Neural cell (in vitro differentiated cells): ENCODE data around the gene KRTAP4-5. TPM values are rescaled to one million over a fixed set of nuclear protein-coding genes. Genes with fewer than 3 reads are reported as not detected.

Experiments
- H2AFZ ChIP-seq: fragments of 200-600, 300-800 bp; sonication (generic), shearing (Covaris generic); 2 replicates; pipeline ENCODE4 v1.6.0; 2014; ENCODE audit warnings: low read depth, mild to moderate bottlenecking, antibody characterized with exemption, low read length, moderate library complexity
- H3F3A ChIP-seq: fragments of 200-600 bp; shearing (Covaris generic); 2 replicates; pipeline ENCODE4 v1.6.1; 2016; ENCODE audit warnings: mild to moderate bottlenecking, moderate library complexity, mixed read lengths, antibody characterized with exemption, low read length; ENCODE audit not compliant: insufficient read depth, poor library complexity, severe bottlenecking
- H3K27ac ChIP-seq: fragments of 200-600, 300-800 bp; sonication (generic), shearing (Covaris generic); 2 replicates; pipeline ENCODE4 v1.5.1; 2014; ENCODE audit warnings: mild to moderate bottlenecking, low read length, moderate library complexity
- H3K27me3 ChIP-seq: fragments of 300-800, 200-600 bp; sonication (generic), shearing (Covaris generic); 2 replicates; pipeline ENCODE4 v1.6.0; 2014; ENCODE audit warnings: mild to moderate bottlenecking, low read depth, low read length, moderate library complexity; ENCODE audit not compliant: insufficient read depth
- H3K36me3 ChIP-seq: fragments of 300-800, 200-600 bp; sonication (generic), shearing (Covaris generic); 2 replicates; pipeline ENCODE4 v1.5.1; 2014; ENCODE audit warnings: mild to moderate bottlenecking, antibody characterized with exemption, low read length, moderate library complexity; ENCODE audit not compliant: insufficient read depth
- H3K4me2 ChIP-seq: fragments of 300-800, 200-600 bp; sonication (generic), shearing (Covaris generic); 2 replicates; pipeline ENCODE4 v1.6.0; 2014; ENCODE audit warnings: mild to moderate bottlenecking, low read length
- H3K4me3 ChIP-seq: fragments of 300-800, 200-600 bp; sonication (generic), shearing (Covaris generic); 2 replicates; pipeline ENCODE4 v1.5.1; 2014; ENCODE audit warnings: mild to moderate bottlenecking, low read length, moderate library complexity
- H3K79me2 ChIP-seq: fragments of 200-600 bp; shearing (Covaris generic); replicated peaks from 2 replicates; pipeline ENCODE4 v1.6.0; 2014; ENCODE audit warnings: mild to moderate bottlenecking, low read length, moderate library complexity; ENCODE audit not compliant: insufficient read depth
- H3K9ac ChIP-seq: fragments of 300-800, 200-600 bp; sonication (generic), shearing (Covaris generic); 2 replicates; pipeline ENCODE4 v1.6.1; 2016; ENCODE audit warnings: mild to moderate bottlenecking, low read length, mixed read lengths
- H3K9me2 ChIP-seq: fragments of 200-600 bp; shearing (Covaris generic); 2 replicates; pipeline ENCODE4 v1.6.1; 2016; ENCODE audit warnings: mild to moderate bottlenecking, low read length, mixed read lengths; ENCODE audit not compliant: insufficient read depth
- H3K9me3 ChIP-seq: fragments of 200-600, 300-800 bp; sonication (generic), shearing (Covaris generic); 2 replicates; pipeline ENCODE4 v1.6.1; 2016; ENCODE audit warnings: mild to moderate bottlenecking, mixed run types, low read length, moderate library complexity, mixed read lengths
- H4K20me1 ChIP-seq: fragments of 200-600 bp; shearing (Covaris generic); 2 replicates; pipeline ENCODE4 v1.6.1; 2016; ENCODE audit warnings: mild to moderate bottlenecking, mixed run types; ENCODE audit not compliant: insufficient read depth
- EP300 ChIP-seq: fragments of 450-650 bp; conservative IDR thresholded peaks from 2 replicates; pipeline ENCODE4 v1.6.1; 2014; ENCODE audit warnings: antibody characterized with exemption, mild to moderate bottlenecking, moderate library complexity; ENCODE audit not compliant: poor library complexity, severe bottlenecking
- EZH2 ChIP-seq: fragments of 200-600, 300-800 bp; shearing (Covaris generic), sonication (generic); IDR thresholded peaks from 2 replicates; pipeline ENCODE4 v1.6.1; 2014; ENCODE audit warnings: antibody characterized with exemption, low read length, borderline replicate concordance, mild to moderate bottlenecking; ENCODE audit not compliant: insufficient read depth, poor library complexity, severe bottlenecking
- MXI1 ChIP-seq: fragments of 450-650 bp; conservative IDR thresholded peaks from 2 replicates; pipeline ENCODE4 v1.6.1; 2014; ENCODE audit warnings: antibody characterized with exemption, mild to moderate bottlenecking; ENCODE audit not compliant: poor library complexity, severe bottlenecking
- POLR2AphosphoS5 ChIP-seq: IDR thresholded peaks from 2 replicates; pipeline ENCODE4 v1.6.1; 2012
- RAD21 ChIP-seq: fragments of 450-650 bp; conservative IDR thresholded peaks from 2 replicates; pipeline ENCODE4 v1.6.1; 2014; ENCODE audit warnings: antibody characterized with exemption, mild to moderate bottlenecking, moderate library complexity
- SMC3 ChIP-seq: fragments of 450-650 bp; conservative IDR thresholded peaks from 2 replicates; pipeline ENCODE4 v1.6.1; 2014; ENCODE audit warnings: antibody characterized with exemption, mild to moderate bottlenecking, moderate library complexity; ENCODE audit not compliant: poor library complexity
- TAF1 ChIP-seq: IDR thresholded peaks from 2 replicates; pipeline ENCODE4 v1.6.1; 2012; ENCODE audit warnings: low read depth
- polyA plus RNA-seq: library from polyadenylated mRNA; depleted of rRNA; stranded (reverse); fragments of >200 nt; gene quantifications from 2 replicates; pipeline ENCODE4 v1.2.3, GENCODE V29; 2014
- TF ChIP-seq, protein P1 (sequence below): fragments of 450-650 bp; IDR thresholded peaks from 2 replicates; pipeline ENCODE4 v1.5.1; 2014; ENCODE audit warnings: antibody characterized with exemption, mild to moderate bottlenecking, moderate library complexity; ENCODE audit not compliant: poor library complexity, severe bottlenecking
- TF ChIP-seq, protein P2 (sequence below): IDR thresholded peaks from 2 replicates; pipeline ENCODE4 v1.6.1; 2012; ENCODE audit warnings: borderline replicate concordance

KRTAP4-5 gene
- polyA plus RNA-seq, 1 donor from 2014 or later: not detected

DNA sequence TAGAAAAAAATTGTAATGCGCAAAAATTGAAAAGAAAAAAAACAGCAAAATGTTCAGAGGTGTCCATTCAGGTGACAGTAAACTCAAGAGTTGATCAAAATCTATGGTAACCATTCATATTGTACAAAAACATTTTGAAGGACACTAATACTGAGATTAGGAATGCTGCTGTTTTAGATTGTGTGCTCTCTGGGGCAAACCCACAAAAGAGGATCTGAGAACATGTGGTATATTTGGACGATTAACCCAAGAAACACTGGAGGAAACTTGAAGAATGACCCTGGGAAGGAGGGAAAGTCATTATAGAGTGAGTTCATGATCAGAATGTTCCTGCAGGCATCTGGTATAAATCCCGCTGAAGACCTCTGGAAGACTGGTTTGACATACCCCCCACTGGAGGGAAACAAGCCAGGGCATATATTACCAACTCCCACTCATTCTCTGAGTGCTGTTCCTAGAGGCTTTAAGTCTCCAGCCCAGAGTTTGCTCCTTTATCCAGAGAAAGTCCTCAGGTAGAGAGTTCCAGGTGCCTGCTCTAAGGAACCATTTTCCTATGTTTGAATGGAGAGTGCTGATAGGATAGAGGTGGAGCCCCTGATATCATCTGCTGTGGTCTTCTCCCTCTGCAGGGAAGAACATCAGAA is 27.2 kb upstream of the KRTAP4-5 start:
- H3K27ac ChIP-seq: no peak overlapping the region
- no peak overlapping the region for H2AFZ ChIP-seq
- H3K79me2 ChIP-seq: no peaks in the 10 kb centered on the region
- H4K20me1 ChIP-seq: no peaks in the 10 kb centered on the region
- no peaks in the 10 kb centered on the region for H3F3A ChIP-seq
- H3K27me3 ChIP-seq: no peaks in the 10 kb centered on the region
- no peaks in the 10 kb centered on the region for H3K36me3 ChIP-seq
- no peaks in the 10 kb centered on the region for H3K9me2 ChIP-seq
- H3K9ac ChIP-seq: no peak overlapping the region
- TF ChIP-seq EP300 (no peak), EZH2 (no peak), MXI1 (no peak), POLR2AphosphoS5 (no peak), SMC3 (no peak), TAF1 (no peak), RAD21 (no peak)
- TF ChIP-seq, protein P1, sequence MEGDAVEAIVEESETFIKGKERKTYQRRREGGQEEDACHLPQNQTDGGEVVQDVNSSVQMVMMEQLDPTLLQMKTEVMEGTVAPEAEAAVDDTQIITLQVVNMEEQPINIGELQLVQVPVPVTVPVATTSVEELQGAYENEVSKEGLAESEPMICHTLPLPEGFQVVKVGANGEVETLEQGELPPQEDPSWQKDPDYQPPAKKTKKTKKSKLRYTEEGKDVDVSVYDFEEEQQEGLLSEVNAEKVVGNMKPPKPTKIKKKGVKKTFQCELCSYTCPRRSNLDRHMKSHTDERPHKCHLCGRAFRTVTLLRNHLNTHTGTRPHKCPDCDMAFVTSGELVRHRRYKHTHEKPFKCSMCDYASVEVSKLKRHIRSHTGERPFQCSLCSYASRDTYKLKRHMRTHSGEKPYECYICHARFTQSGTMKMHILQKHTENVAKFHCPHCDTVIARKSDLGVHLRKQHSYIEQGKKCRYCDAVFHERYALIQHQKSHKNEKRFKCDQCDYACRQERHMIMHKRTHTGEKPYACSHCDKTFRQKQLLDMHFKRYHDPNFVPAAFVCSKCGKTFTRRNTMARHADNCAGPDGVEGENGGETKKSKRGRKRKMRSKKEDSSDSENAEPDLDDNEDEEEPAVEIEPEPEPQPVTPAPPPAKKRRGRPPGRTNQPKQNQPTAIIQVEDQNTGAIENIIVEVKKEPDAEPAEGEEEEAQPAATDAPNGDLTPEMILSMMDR: no peak
- TF ChIP-seq, protein P2, sequence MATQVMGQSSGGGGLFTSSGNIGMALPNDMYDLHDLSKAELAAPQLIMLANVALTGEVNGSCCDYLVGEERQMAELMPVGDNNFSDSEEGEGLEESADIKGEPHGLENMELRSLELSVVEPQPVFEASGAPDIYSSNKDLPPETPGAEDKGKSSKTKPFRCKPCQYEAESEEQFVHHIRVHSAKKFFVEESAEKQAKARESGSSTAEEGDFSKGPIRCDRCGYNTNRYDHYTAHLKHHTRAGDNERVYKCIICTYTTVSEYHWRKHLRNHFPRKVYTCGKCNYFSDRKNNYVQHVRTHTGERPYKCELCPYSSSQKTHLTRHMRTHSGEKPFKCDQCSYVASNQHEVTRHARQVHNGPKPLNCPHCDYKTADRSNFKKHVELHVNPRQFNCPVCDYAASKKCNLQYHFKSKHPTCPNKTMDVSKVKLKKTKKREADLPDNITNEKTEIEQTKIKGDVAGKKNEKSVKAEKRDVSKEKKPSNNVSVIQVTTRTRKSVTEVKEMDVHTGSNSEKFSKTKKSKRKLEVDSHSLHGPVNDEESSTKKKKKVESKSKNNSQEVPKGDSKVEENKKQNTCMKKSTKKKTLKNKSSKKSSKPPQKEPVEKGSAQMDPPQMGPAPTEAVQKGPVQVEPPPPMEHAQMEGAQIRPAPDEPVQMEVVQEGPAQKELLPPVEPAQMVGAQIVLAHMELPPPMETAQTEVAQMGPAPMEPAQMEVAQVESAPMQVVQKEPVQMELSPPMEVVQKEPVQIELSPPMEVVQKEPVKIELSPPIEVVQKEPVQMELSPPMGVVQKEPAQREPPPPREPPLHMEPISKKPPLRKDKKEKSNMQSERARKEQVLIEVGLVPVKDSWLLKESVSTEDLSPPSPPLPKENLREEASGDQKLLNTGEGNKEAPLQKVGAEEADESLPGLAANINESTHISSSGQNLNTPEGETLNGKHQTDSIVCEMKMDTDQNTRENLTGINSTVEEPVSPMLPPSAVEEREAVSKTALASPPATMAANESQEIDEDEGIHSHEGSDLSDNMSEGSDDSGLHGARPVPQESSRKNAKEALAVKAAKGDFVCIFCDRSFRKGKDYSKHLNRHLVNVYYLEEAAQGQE: no peak
- H3K4me3 ChIP-seq: no peak overlapping the region
- H3K9me3 ChIP-seq: no peaks in the 10 kb centered on the region
- H3K4me2 ChIP-seq: no peak overlapping the region

DNA sequence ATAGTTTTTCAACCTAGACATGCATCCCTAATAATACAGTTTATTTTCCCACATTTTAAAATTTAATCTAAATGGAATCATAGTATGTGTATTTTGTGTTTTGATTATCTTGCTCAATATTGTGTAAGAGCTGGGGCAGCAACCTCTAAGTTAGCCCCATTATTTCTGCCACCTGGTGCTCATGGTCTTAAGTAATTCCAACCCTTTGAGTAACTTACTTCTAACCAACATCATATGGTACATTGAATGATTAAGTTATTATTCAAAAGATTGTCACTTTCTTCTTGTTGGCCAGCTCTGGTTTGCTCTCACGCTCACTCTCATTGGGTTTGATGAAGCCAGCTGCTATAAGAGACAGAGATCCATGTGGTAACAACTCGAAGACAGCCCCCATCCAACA is 22.3 kb upstream of the KRTAP4-5 start:
- H3K9me3 ChIP-seq: no peaks in the 10 kb centered on the region
- H3K9me2 ChIP-seq: no peaks in the 10 kb centered on the region
- H2AFZ ChIP-seq: no peak overlapping the region
- no peak overlapping the region for H3K27ac ChIP-seq
- H3K4me3 ChIP-seq: no peak overlapping the region
- H3F3A ChIP-seq: no peaks in the 10 kb centered on the region
- H4K20me1 ChIP-seq: no peaks in the 10 kb centered on the region
- no peak overlapping the region for H3K9ac ChIP-seq
- no peak overlapping the region for H3K4me2 ChIP-seq
- no peaks in the 10 kb centered on the region for H3K79me2 ChIP-seq
- no peaks in the 10 kb centered on the region for H3K27me3 ChIP-seq
- TF ChIP-seq POLR2AphosphoS5 (no peak), EZH2 (no peak), EP300 (no peak), RAD21 (no peak), TAF1 (no peak)
- no peaks in the 10 kb centered on the region for H3K36me3 ChIP-seq
